ENCODE data around the gene SYT15B. TPM values are rescaled to one million over a fixed set of nuclear protein-coding genes. Genes with fewer than 3 reads are reported as not detected.
"Not testable (repeated sequence)": the region's sequence is repeated elsewhere in the genome, so short reads cannot be mapped to it uniquely, and the experiment has no call there.

The SYT15B gene
- total RNA-seq, 1 experiment from 2014 or later, result 0.94 TPM

DNA sequence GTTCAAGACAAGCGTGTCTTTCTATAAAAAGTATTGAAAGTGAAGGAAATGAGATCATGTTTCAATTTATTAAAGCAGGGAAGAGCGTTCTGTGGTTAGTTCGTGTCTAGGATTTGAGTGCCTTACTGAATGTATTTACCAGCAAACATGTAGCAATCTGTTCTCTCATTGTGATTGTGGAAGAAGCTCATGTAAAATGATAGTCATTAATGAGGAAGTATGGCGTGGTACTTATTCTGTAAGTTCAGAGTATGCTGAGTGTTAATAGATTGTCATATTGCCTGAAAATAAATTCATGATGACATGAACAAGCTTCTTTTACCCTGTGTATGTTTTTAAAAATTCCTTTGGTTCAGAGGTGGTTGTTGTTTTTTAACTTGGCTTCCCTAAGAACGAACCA, 32.5 kb downstream of the SYT15B start:
- H3K79me2 ChIP-seq (ENCODE audit: low read depth); CTCF ChIA-PET; H4K20me1 ChIP-seq (ENCODE audit: insufficient read depth); H3K4me1 ChIP-seq (replicated peaks; ENCODE audit: insufficient read depth); H2AFZ ChIP-seq; intact Hi-C loops (cut with micrococcal nuclease; ENCODE audit: unreplicated experiment); H3K9me2 ChIP-seq (ENCODE audit: insufficient read depth); H3K4me2 ChIP-seq; H3K4me3 ChIP-seq; H3K27ac ChIP-seq; BruUV-seq (replicated peaks); H3K9me3 ChIP-seq (ENCODE audit: insufficient read depth, low read depth); POLR2A ChIA-PET (ENCODE audit: unreplicated experiment); H3K36me3 ChIP-seq (ENCODE audit: low read depth); DNase-seq; H3F3A ChIP-seq (ENCODE audit: insufficient read depth, low read depth); H3K27me3 ChIP-seq (ENCODE audit: insufficient read depth, low read depth): not testable (repeated sequence)

DNA sequence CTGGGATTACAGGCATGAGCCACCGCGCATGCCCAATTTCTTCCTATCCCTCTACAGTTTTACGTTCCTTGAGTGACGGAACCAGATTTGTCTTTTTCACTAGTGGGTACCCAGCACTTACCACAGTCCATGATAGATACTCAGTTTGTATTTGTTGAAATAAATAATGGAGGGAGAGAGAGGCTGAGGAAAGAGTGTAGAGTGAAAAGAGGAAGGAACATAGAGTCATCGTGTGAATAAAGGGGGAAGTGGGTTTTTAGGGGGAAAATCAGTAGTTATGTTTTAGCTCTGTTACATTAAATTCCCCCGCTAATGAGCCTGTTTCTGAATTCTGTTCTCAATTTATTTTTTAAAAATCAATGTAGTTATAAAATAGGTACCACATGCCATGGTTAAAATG, 37.7 kb downstream of the SYT15B start:
- H2AFZ ChIP-seq; H3K27ac ChIP-seq; H3K27me3 ChIP-seq (ENCODE audit: insufficient read depth, low read depth); H3K4me2 ChIP-seq; CTCF ChIA-PET; H3K36me3 ChIP-seq (ENCODE audit: low read depth); H3K79me2 ChIP-seq (ENCODE audit: low read depth); DNase-seq; BruUV-seq (replicated peaks); POLR2A ChIA-PET (ENCODE audit: unreplicated experiment); H3F3A ChIP-seq (ENCODE audit: insufficient read depth, low read depth); H4K20me1 ChIP-seq (ENCODE audit: insufficient read depth); H3K4me3 ChIP-seq; H3K9me2 ChIP-seq (ENCODE audit: insufficient read depth); H3K9me3 ChIP-seq (ENCODE audit: insufficient read depth, low read depth); H3K4me1 ChIP-seq (replicated peaks; ENCODE audit: insufficient read depth); intact Hi-C loops (cut with micrococcal nuclease; ENCODE audit: unreplicated experiment): not testable (repeated sequence)

DNA sequence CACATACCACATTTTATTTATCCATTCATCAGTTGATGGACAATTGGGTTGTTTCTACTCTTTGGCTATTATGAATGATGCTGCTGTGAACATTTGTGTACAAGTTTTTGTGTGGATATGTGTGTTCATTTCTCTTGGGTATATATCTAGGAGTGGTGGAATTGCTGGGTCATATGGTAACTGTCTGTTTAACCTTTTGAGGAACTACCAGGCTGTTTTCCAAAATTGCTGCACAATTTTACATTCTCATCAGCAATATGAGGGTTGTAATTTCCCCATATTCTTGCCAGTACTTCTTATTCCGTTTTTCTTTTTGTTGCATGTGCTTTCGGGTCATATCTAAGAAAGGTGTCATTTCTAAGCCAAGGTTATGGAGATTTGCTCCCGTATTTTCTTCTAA, 38.3 kb downstream of the SYT15B start:
- H3K36me3 ChIP-seq (ENCODE audit: low read depth); POLR2A ChIA-PET (ENCODE audit: unreplicated experiment); H3K9me2 ChIP-seq (ENCODE audit: insufficient read depth); intact Hi-C loops (cut with micrococcal nuclease; ENCODE audit: unreplicated experiment); H3K4me1 ChIP-seq (replicated peaks; ENCODE audit: insufficient read depth); H3K79me2 ChIP-seq (ENCODE audit: low read depth); H3K9me3 ChIP-seq (ENCODE audit: insufficient read depth, low read depth); H3K27ac ChIP-seq; H3K4me2 ChIP-seq; BruUV-seq (replicated peaks); DNase-seq; H4K20me1 ChIP-seq (ENCODE audit: insufficient read depth); H3K4me3 ChIP-seq; CTCF ChIA-PET; H2AFZ ChIP-seq; H3F3A ChIP-seq (ENCODE audit: insufficient read depth, low read depth); H3K27me3 ChIP-seq (ENCODE audit: insufficient read depth, low read depth): not testable (repeated sequence)

DNA sequence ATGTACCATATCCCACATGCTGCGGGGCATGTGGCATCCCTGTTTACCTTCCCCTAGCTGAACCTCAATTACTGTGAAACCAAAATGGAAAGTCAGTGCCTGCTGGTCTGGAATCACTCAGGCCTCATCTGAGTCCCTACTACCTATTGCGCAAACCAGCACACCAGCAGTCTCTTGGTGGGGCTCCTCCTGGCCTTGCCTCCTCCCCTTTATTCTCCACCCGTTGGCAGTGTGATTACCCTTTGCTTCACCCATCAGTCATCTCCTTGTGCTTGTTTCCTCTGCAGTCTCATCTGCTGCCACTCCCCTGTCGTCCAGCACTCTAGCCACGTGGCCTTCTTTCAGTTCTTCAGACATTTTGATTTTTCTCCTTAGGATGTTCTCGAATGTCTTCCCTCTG, 39.3 kb downstream of the SYT15B start:
- BruUV-seq (replicated peaks); H3K27me3 ChIP-seq (ENCODE audit: insufficient read depth, low read depth); H3K79me2 ChIP-seq (ENCODE audit: low read depth); H2AFZ ChIP-seq; H3K9me3 ChIP-seq (ENCODE audit: insufficient read depth, low read depth); H3K9me2 ChIP-seq (ENCODE audit: insufficient read depth); DNase-seq; H3K4me3 ChIP-seq; intact Hi-C loops (cut with micrococcal nuclease; ENCODE audit: unreplicated experiment); H3K36me3 ChIP-seq (ENCODE audit: low read depth); CTCF ChIA-PET; H3K4me2 ChIP-seq; H3K27ac ChIP-seq; H4K20me1 ChIP-seq (ENCODE audit: insufficient read depth); POLR2A ChIA-PET (ENCODE audit: unreplicated experiment); H3K4me1 ChIP-seq (replicated peaks; ENCODE audit: insufficient read depth); H3F3A ChIP-seq (ENCODE audit: insufficient read depth, low read depth): not testable (repeated sequence)

DNA sequence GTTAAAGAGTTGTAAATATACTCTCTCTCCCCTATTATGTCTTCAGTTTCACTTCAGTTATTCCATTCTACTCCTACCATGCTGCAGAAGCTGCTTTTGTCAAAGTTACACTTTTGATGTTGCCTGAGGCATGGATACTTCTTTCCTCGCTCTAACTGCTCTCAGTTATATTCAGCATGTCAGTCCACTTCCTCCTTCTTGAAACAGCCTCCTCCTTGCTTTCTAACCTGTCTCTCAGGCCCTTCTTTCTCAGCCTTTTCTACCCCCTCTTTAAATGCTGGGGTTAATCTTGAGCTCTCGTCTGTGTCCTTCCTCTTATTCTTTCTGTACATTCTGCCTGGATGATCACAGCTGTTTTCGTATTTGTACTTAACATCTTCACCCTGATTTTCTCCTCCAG, 40.0 kb downstream of the SYT15B start:
- H2AFZ ChIP-seq; intact Hi-C loops (cut with micrococcal nuclease; ENCODE audit: unreplicated experiment); DNase-seq; POLR2A ChIA-PET (ENCODE audit: unreplicated experiment); H3F3A ChIP-seq (ENCODE audit: insufficient read depth, low read depth); H3K4me3 ChIP-seq; H4K20me1 ChIP-seq (ENCODE audit: insufficient read depth); H3K9me3 ChIP-seq (ENCODE audit: insufficient read depth, low read depth); H3K4me2 ChIP-seq; H3K27me3 ChIP-seq (ENCODE audit: insufficient read depth, low read depth); BruUV-seq (replicated peaks); H3K27ac ChIP-seq; H3K79me2 ChIP-seq (ENCODE audit: low read depth); H3K36me3 ChIP-seq (ENCODE audit: low read depth); H3K4me1 ChIP-seq (replicated peaks; ENCODE audit: insufficient read depth); CTCF ChIA-PET; H3K9me2 ChIP-seq (ENCODE audit: insufficient read depth): not testable (repeated sequence)

DNA sequence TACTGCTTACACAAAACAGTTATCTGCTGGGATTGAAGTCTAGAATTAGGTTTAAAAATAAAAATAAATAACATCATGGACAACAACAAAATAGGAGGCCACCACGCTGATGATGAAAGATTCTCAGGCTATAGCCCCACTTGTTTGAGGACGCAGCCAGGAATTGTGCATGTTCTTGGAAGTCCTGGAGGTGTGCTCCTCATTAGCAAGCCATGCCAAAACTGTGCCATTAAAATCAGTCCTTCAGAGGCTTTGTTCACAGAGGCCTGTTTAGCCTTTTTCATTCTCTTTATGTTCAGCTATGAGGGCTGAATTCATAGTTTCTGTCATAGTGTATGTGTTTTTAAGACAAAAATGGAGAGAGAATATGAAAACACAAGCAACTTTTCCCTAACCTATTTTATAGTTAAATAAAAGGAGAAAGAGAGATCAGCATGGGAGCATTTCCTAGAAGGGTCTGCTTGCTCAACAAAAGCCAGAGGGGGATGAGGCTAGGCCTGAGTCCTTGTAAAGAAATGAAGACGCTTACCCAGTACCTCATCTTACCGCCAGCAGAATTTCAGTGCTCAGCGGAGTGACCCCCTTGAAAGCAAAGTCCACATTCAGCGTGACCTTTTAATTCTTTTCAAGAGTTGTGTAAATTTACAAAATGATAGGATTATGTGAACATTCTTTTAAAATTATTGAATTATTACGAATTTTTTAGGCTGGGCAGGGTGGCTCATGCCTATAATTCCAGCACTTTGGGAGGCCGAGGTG, 46.2 kb downstream of the SYT15B start:
- intact Hi-C loops (cut with micrococcal nuclease; ENCODE audit: unreplicated experiment); H2AFZ ChIP-seq; BruUV-seq (replicated peaks); DNase-seq; H3K4me1 ChIP-seq (replicated peaks; ENCODE audit: insufficient read depth); H3K4me3 ChIP-seq; POLR2A ChIA-PET (ENCODE audit: unreplicated experiment); H3K27ac ChIP-seq; H3K9me2 ChIP-seq (ENCODE audit: insufficient read depth); H3K27me3 ChIP-seq (ENCODE audit: insufficient read depth, low read depth); H4K20me1 ChIP-seq (ENCODE audit: insufficient read depth); H3K9me3 ChIP-seq (ENCODE audit: insufficient read depth, low read depth); H3K36me3 ChIP-seq (ENCODE audit: low read depth); H3K79me2 ChIP-seq (ENCODE audit: low read depth); H3K4me2 ChIP-seq; H3F3A ChIP-seq (ENCODE audit: insufficient read depth, low read depth); CTCF ChIA-PET: not testable (repeated sequence)
